Activated CD4-positive, alpha-beta memory T cell treated with anti-CD3 and anti-CD28 coated beads, Interleukin-2, amount 10 ng/mL, durations not matched to agents 7 days and 5 days (primary cell): ENCODE measurements around the gene TBC1D3K. TPM values are rescaled to one million over a fixed set of nuclear protein-coding genes. Genes with fewer than 3 reads are reported as not detected.
"Not testable (repeated sequence)": the region's sequence is repeated elsewhere in the genome, so short reads cannot be mapped to it uniquely, and the experiment has no call there.

ENCODE experiments used
- CTCF ChIA-PET: fragments of 350-600 bp; sonication (Branson Sonifier 250); formaldehyde crosslinking; loops from one replicate; lab custom pipeline; 2021; ENCODE audit warnings: antibody characterized with exemption, inconsistent platforms; lab: Charles Lee
- POLR2A ChIA-PET: fragments of 350-600 bp; sonication (Branson Sonifier 250); formaldehyde crosslinking; loops from one replicate; lab custom pipeline; 2021; ENCODE audit warnings: antibody characterized with exemption; lab: Charles Lee
- DNase-seq: peaks from one replicate; pipeline ENCODE4 v3.0.0-alpha.2; 2020
- H3K27ac Mint-ChIP-seq: one replicate; pipeline ENCODE4 v1.8.0; 2021; ENCODE audit warnings: mild to moderate bottlenecking, mixed read lengths
- H3K27me3 Mint-ChIP-seq: one replicate; pipeline ENCODE4 v1.8.0; 2021; ENCODE audit warnings: mixed read lengths
- H3K36me3 Mint-ChIP-seq: one replicate; pipeline ENCODE4 v1.8.0; 2021; ENCODE audit warnings: low read depth, mixed read lengths
- H3K4me1 Mint-ChIP-seq: one replicate; pipeline ENCODE4 v1.8.0; 2021; ENCODE audit warnings: mixed read lengths
- H3K4me3 Mint-ChIP-seq: one replicate; pipeline ENCODE4 v1.8.0; 2021; ENCODE audit warnings: mild to moderate bottlenecking, mixed read lengths
- H3K9me3 Mint-ChIP-seq: one replicate; pipeline ENCODE4 v1.8.0; 2021; ENCODE audit warnings: mixed read lengths
- total RNA-seq, 2 experiments: library from RNA; stranded (reverse); gene quantifications; one replicate each; pipeline ENCODE4 v1.2.3, GENCODE V29; 2021

The TBC1D3K gene
- total RNA-seq, result not detected

DNA sequence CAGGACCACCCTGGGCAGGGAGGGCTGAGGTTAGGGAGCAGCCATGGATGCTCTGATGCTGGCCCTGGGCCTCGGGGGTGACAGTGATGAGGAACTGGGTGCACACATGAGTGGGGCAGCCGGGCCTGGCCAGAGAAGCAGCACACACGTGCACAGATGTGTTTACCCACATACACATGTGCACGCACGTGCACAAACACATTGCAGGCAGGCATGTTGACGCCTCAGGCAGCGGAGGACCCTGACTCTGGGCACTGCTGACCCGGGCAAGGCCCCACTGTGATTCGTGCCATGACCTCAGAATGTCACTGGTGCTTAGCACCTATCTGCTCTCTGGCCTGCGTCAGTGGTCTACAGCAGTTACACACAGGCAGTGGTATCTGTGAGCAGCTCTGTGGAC lies at the start of gene TBC1D3K:
Gene TBC1D3K (plus strand): TSS at position 301 of the 400 bp plus-strand sequence. CDS start 1,585 bp downstream, outside the sequence.
- CTCF ChIA-PET, DNase-seq, H3K27ac Mint-ChIP-seq, H3K36me3 Mint-ChIP-seq, H3K9me3 Mint-ChIP-seq, H3K4me3 Mint-ChIP-seq, POLR2A ChIA-PET, H3K4me1 Mint-ChIP-seq, H3K27me3 Mint-ChIP-seq: not testable (repeated sequence)

DNA sequence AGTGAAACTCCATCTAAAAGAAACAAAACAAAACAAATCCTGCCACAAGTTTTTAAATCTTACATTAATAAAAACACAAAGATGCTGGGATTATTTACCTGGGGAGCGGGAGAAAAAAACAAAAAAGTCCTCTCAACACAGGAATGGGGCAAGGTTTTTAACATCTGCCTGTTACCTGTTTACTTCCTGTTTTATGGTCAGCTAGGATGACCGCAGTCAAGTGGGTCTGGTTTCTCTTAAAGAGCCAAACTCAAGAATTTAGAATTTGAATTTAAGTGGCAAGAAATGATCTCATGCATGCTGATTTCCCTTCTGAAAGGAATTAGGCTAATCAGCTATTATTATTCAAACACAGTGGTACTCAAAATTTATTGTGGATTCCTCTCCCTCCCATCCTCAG lies 39.7 kb upstream of the TBC1D3K start:
- H3K4me1 Mint-ChIP-seq, result peaks cover 6% of the 10 kb centered on the region
- no peaks in the 10 kb centered on the region for H3K36me3 Mint-ChIP-seq
- no peaks in the 10 kb centered on the region for H3K9me3 Mint-ChIP-seq
- H3K4me3 Mint-ChIP-seq, result no peak overlapping the region
- CTCF ChIA-PET, result no interaction called here
- POLR2A ChIA-PET, result no interaction called here
- no peak overlapping the region for H3K27ac Mint-ChIP-seq
- DNase-seq, result no peak
- peaks cover 2% of the 10 kb centered on the region for H3K27me3 Mint-ChIP-seq

DNA sequence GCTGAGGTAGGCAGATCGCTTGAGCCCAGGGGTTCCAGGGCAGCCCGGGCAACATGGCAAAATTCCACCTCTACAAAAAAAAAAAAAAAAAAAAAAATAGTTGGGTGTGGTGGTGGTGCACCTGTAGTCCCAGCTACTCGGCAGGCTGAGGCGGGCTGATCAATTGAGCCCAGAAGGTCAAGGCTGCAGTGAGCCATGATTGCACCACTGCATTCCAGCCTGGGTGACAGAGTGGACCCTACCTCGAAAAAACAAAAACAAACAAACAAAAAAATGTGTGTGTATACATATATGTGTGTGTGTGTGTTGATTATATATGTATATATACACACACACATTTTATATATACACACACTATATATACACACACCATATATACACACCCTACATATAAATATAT lies 39.1 kb upstream of the TBC1D3K start:
- Mint-ChIP-seq H3K4me1 (peaks cover 6% of the 10 kb centered on the region), H3K27ac (no peak overlapping the region), H3K9me3 (no peaks in the 10 kb centered on the region), H3K4me3 (no peak overlapping the region), H3K36me3 (no peaks in the 10 kb centered on the region), H3K27me3 (peaks cover 5% of the 10 kb centered on the region)
- ChIA-PET CTCF (no interaction called here), POLR2A (interaction anchor here (0.6 kb wide), 1 partner anchor 201 kb away, joined by 3 read pairs; no protein-coding TSS in a partner anchor)
- DNase-seq, result no peak

DNA sequence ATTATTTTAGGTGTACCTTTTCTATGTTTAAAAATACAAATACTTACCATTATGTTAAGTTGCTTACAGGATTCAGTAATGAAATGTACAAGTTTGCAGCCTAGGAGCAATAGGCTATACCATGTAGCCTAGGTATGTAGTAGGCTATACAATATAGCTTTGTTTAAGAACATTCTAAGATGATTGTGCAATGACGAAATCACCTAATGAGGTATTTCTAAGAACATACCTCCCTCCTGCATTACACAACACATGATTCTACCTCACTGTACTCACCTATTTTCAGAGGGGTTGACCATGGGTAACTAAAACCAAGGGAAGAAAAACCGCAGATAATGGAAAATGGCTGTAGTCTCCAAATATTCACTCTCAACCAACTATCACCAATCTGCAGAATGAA lies 35.3 kb upstream of the TBC1D3K start:
- Mint-ChIP-seq H3K36me3 (no peaks in the 10 kb centered on the region), H3K4me1 (peaks cover 6% of the 10 kb centered on the region), H3K27me3 (peaks cover 4% of the 10 kb centered on the region), H3K27ac (no peak overlapping the region), H3K4me3 (no peak overlapping the region), H3K9me3 (no peaks in the 10 kb centered on the region)
- CTCF ChIA-PET, result no interaction called here
- POLR2A ChIA-PET, result no interaction called here
- DNase-seq, result no peak

DNA sequence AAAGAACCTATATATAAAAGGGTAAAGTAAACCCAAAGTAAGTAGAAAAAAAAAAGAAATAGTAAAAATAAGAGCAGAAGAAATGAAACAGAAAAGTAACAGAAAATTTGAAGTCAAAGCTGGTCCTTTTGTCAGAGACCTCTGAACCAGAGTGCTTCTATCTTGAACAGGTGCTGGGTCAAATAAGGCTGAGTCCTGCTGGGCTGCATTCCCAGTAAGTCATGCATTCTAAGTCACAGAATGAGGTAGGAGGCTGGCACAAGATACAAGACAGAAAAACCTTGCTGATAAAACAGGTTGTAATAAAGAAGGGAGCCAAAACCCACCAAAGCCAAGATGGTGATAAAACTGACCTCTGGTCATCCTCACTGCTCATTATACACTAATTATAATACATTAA lies 27.3 kb upstream of the TBC1D3K start:
- CTCF ChIA-PET, H3K9me3 Mint-ChIP-seq, H3K4me3 Mint-ChIP-seq: not testable (repeated sequence)

More for the DNA sequence above, 27.3 kb upstream of the TBC1D3K start:
- DNase-seq, POLR2A ChIA-PET, H3K27me3 Mint-ChIP-seq, H3K27ac Mint-ChIP-seq, H3K4me1 Mint-ChIP-seq, H3K36me3 Mint-ChIP-seq: not testable (repeated sequence)

Other genes starting within 250 kb of the TBC1D3K start
- not detected for gene HNF1B, start 179.4 kb upstream of the TBC1D3K start, total RNA-seq
- 10 to 100 TPM; 19.9 to 20.2 TPM for gene TBC1D3L, start 64.6 kb downstream of the TBC1D3K start, total RNA-seq
- gene TBC1D3D, start 79.6 kb downstream of the TBC1D3K start, total RNA-seq, result under 1 TPM; 0.33 to 0.53 TPM
- not detected for gene TBC1D3C, start 144.2 kb downstream of the TBC1D3K start, total RNA-seq
- gene TBC1D3E, start 203.5 kb downstream of the TBC1D3K start, total RNA-seq, result not detected